DOHH2 (cell line): Measurements from ENCODE around the gene ELOVL7.

Experiments used
- EZH2phosphoT487 ChIP-seq: fragments of 200-600 bp; sonication (generic); IDR thresholded peaks from 2 replicates; pipeline ENCODE4 v1.6.1; 2017; ENCODE audit warnings: borderline replicate concordance, mild to moderate bottlenecking, antibody characterized with exemption, low read length, moderate library complexity, mixed read lengths
- TF ChIP-seq, protein P1 (sequence below): fragments of 200-600 bp; sonication (generic); IDR thresholded peaks from one replicate; pipeline ENCODE4 v1.5.1; 2014; ENCODE audit warnings: antibody characterized with exemption, mild to moderate bottlenecking, low read depth, low read length; ENCODE audit not compliant: poor library complexity, severe bottlenecking

DNA sequence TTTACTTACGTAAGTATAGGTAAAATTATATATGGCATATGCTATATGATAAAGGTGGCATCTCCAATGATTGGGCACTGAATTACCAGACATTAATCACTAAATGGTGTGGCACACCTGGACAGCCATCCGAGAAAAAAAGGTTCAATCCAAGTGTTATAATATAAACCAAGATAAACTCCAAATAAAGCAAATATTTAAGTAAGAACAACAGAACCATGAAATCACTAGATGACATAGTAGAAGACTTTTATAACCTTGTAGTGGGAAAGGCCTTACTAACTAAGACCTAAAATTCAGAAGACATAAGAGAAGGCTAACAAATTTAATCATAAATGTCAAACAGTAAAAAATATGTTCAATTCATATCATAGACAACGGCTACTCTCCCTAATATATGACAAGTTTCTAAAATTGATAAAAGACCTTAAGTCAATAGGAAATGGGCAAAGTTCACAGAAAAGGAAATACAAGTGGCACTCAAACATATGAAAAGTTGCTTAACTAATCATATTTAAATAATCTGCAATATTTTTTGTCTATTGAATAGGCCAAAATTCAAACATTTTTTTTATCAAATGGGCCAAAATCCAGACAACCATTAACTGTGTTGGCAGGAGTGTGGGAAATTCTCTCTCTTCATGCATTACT is 55.1 kb downstream of the ELOVL7 start:
- TF ChIP-seq, protein P1, sequence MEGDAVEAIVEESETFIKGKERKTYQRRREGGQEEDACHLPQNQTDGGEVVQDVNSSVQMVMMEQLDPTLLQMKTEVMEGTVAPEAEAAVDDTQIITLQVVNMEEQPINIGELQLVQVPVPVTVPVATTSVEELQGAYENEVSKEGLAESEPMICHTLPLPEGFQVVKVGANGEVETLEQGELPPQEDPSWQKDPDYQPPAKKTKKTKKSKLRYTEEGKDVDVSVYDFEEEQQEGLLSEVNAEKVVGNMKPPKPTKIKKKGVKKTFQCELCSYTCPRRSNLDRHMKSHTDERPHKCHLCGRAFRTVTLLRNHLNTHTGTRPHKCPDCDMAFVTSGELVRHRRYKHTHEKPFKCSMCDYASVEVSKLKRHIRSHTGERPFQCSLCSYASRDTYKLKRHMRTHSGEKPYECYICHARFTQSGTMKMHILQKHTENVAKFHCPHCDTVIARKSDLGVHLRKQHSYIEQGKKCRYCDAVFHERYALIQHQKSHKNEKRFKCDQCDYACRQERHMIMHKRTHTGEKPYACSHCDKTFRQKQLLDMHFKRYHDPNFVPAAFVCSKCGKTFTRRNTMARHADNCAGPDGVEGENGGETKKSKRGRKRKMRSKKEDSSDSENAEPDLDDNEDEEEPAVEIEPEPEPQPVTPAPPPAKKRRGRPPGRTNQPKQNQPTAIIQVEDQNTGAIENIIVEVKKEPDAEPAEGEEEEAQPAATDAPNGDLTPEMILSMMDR, result no peak
- TF ChIP-seq EZH2phosphoT487, result no peak
